HepG2 (cell line): ENCODE measurements around the gene SIK3. TPM values are rescaled to one million over a fixed set of nuclear protein-coding genes. Genes with fewer than 3 reads are reported as not detected.

Experiments
- BCL3 ChIP-seq: sonication (generic); formaldehyde crosslinking; IDR thresholded peaks from 2 replicates; pipeline ENCODE4 v1.5.1; 2020; ENCODE audit warnings: mild to moderate bottlenecking, missing genetic modification reagents, moderate library complexity
- CSRNP1 ChIP-seq: sonication (generic); formaldehyde crosslinking; IDR thresholded peaks from 2 replicates; pipeline ENCODE4 v1.8.1; 2023; ENCODE audit warnings: mild to moderate bottlenecking, missing genetic modification reagents
- HCFC1 ChIP-seq: fragments of 150-350 bp; IDR thresholded peaks from 2 replicates; pipeline ENCODE4 v1.6.1; 2014; ENCODE audit warnings: low read depth, low read length
- HIC2 ChIP-seq: sonication (generic); formaldehyde crosslinking; IDR thresholded peaks from 2 replicates; pipeline ENCODE4 v1.9.0; 2022; ENCODE audit warnings: low read depth, missing genetic modification reagents
- MZF1 ChIP-seq: sonication (generic); formaldehyde crosslinking; IDR thresholded peaks from 2 replicates; pipeline ENCODE4 v1.8.1; 2023; ENCODE audit warnings: mild to moderate bottlenecking, missing genetic modification reagents, borderline replicate concordance
- NR2C2 ChIP-seq: sonication (generic); formaldehyde crosslinking; IDR thresholded peaks from 2 replicates; pipeline ENCODE4 v1.4.0; 2020; ENCODE audit warnings: missing genetic modification reagents, mild to moderate bottlenecking, moderate library complexity, borderline replicate concordance
- PCBP1 ChIP-seq: fragments of 200-400 bp; formaldehyde crosslinking; IDR thresholded peaks from 2 replicates; pipeline ENCODE4 v1.6.1; 2017; ENCODE audit warnings: mild to moderate bottlenecking, low read depth, low read length, borderline replicate concordance
- RNF219 ChIP-seq: sonication (generic); formaldehyde crosslinking; IDR thresholded peaks from 2 replicates; pipeline ENCODE4 v1.5.0; 2020; ENCODE audit warnings: mild to moderate bottlenecking, missing genetic modification reagents
- TBX2 ChIP-seq: sonication (generic); formaldehyde crosslinking; IDR thresholded peaks from 2 replicates; pipeline ENCODE4 v1.5.0; 2020; ENCODE audit warnings: missing genetic modification reagents, mild to moderate bottlenecking, borderline replicate concordance
- ZBTB43 ChIP-seq: sonication (generic); formaldehyde crosslinking; conservative IDR thresholded peaks from 2 replicates; pipeline ENCODE4 v1.4.0; 2020; ENCODE audit warnings: missing genetic modification reagents
- ZNF234 ChIP-seq: sonication (generic); formaldehyde crosslinking; conservative IDR thresholded peaks from 2 replicates; pipeline ENCODE4 v1.5.1; 2020; ENCODE audit warnings: mild to moderate bottlenecking, missing genetic modification reagents
- ZNF326 ChIP-seq: sonication (generic); formaldehyde crosslinking; IDR thresholded peaks from 2 replicates; pipeline ENCODE4 v1.4.0; 2020; ENCODE audit warnings: missing genetic modification reagents, borderline replicate concordance
- ZNF496 ChIP-seq: sonication (generic); formaldehyde crosslinking; IDR thresholded peaks from 2 replicates; pipeline ENCODE4 v1.8.1; 2023; ENCODE audit warnings: mild to moderate bottlenecking, moderate library complexity, missing genetic modification reagents; ENCODE audit not compliant: insufficient replicate concordance
- ZNF512B ChIP-seq: sonication (generic); formaldehyde crosslinking; IDR thresholded peaks from 2 replicates; pipeline ENCODE4 v1.5.1; 2020; ENCODE audit warnings: missing genetic modification reagents, mild to moderate bottlenecking, borderline replicate concordance
- ZNF572 ChIP-seq: sonication (generic); formaldehyde crosslinking; IDR thresholded peaks from 2 replicates; pipeline ENCODE4 v1.5.1; 2020; ENCODE audit warnings: mild to moderate bottlenecking, missing genetic modification reagents
- polyA plus RNA-seq, 8 experiments: library from polyadenylated mRNA; depleted of rRNA in 3 of 8; stranded (reverse) in 7 of 8; unstranded in 1 of 8; fragments of >200 nt; fragmentation: Illumina TruSeq in 4 of 8; extraction: Trizol in 4 of 8; gene quantifications; 2 replicates each; pipeline versions ENCODE4 v1.2.1 to v1.2.3, GENCODE V29; 2011 to 2016; ENCODE audit warnings: low read depth in 4 of 8, missing spikeins in 1 of 8, mixed read lengths in 1 of 8; ENCODE audit not compliant: insufficient read depth in 1 of 8
- total RNA-seq, 5 experiments: library from RNA; depleted of rRNA; stranded (reverse); fragments of >200 nt; fragmentation: Illumina TruSeq; extraction: Trizol; gene quantifications; 2 replicates each; pipeline ENCODE4 v1.2.3, GENCODE V29; 2016; ENCODE audit warnings: low read depth in 1 of 5

Gene SIK3
- total and polyA plus RNA-seq, 2 of the 13 experiments (the other 11 are each of a cell fraction or from before 2014, with no cell fraction given): 5.7 to 9.8 TPM

- TF ChIP-seq BCL3 (CRISPR knock-in tag): no peak
- TF ChIP-seq ZNF234: no peak
- TF ChIP-seq ZNF512B: no peak
- TF ChIP-seq CSRNP1: no peak
- no peak for TF ChIP-seq ZNF326
- peak; percentile 71; the same call in 1 of the 2 replicates for TF ChIP-seq ZBTB43
- peak; percentile 37 for TF ChIP-seq NR2C2 (CRISPR knock-in tag)
- TF ChIP-seq HCFC1: no peak
- no peak for TF ChIP-seq MZF1
- no peak; the same call in 1 of the 2 replicates for TF ChIP-seq ZNF572
- no peak for TF ChIP-seq RNF219
- no peak for TF ChIP-seq ZNF496
- peak; percentile 82 for TF ChIP-seq HIC2 (CRISPR knock-in tag)
- 0 out of 2 replicates have a peak, but pooled peaks have one; percentile 12 for TF ChIP-seq PCBP1
- TF ChIP-seq TBX2 (CRISPR knock-in tag): peak; percentile 66
Measured at GRCh38 chr11:116828632-116829524, 269.4 kb downstream of the SIK3 start (continued).
